ENCODE measurements around the gene WIF1. TPM values are rescaled to one million over a fixed set of nuclear protein-coding genes. Genes with fewer than 3 reads are reported as not detected.

WIF1 gene
- total RNA-seq, 4 donors from 2014 or later, result not detected

GRCh38 chr12:65122703-65123102 lies 1.6 kb upstream of the WIF1 start:
- no peak overlapping the region for H3K4me3 ChIP-seq
- intact Hi-C loops (cut with DNase I; ENCODE audit: low total_unique reads), result no loop called here

GRCh38 chr12:65121956-65122469 lies 908 bp upstream of the WIF1 start:
- 94% methylated on average over 34 of the region's 34 CpGs; no CpG with 5 or more reads in 1 of the 2 donors for WGBS, 2 donors (ENCODE audit: low coverage in 1 of 2)
- Histone ChIP-seq H3K27ac (no peak overlapping the region), H3K4me1 (peaks cover 3 to 16% (median 7%) of the 10 kb centered on the region in 4 donors), H3K27me3 (peaks cover 91% of the 10 kb centered on the region), H3K9me3 (no peaks in the 10 kb centered on the region), H3K4me3 (no peak overlapping the region), H3K36me3 (no peaks in the 10 kb centered on the region)
- in situ Hi-C loops (cut with MboI; ENCODE audit: low pct_ligation_motif_present in 1 of 4, low pct_unique_long_range_greater_than_20kb in 1 of 4, low sequenced_read_pairs in 3 of 4) (loop anchor here in 1 of 4 donors (25.0 kb wide), 1 partner anchor 310 kb away; the partner anchor contains the start of gene TBC1D30), intact Hi-C loops (cut with DNase I; ENCODE audit: low total_unique reads) (no loop called here)
- TF ChIP-seq POLR2AphosphoS5 (IDR thresholded peaks at IDR 0.05) (no peak), CTCF (IDR thresholded peaks at IDR 0.05) (no peak), EP300 (IDR thresholded peaks at IDR 0.05; ENCODE audit: low read depth) (no peak), POLR2A (IDR thresholded peaks at IDR 0.05) (no peak)
- DNase-seq, result no peak

More at GRCh38 chr12:65122703-65123102, 1.6 kb upstream of the WIF1 start:
- H3K9me3 ChIP-seq, result no peaks in the 10 kb centered on the region
- peaks cover 3 to 16% (median 7%) of the 10 kb centered on the region in 4 donors for H3K4me1 ChIP-seq
- in situ Hi-C loops (cut with MboI; ENCODE audit: low pct_ligation_motif_present in 1 of 4, low pct_unique_long_range_greater_than_20kb in 1 of 4, low sequenced_read_pairs in 3 of 4), result loop anchor here in 1 of 4 donors (25.0 kb wide), 1 partner anchor 310 kb away; the partner anchor contains the start of gene TBC1D30
- H3K27me3 ChIP-seq, result peaks cover 88% of the 10 kb centered on the region
- TF ChIP-seq CTCF (IDR thresholded peaks at IDR 0.05), result no peak
- TF ChIP-seq EP300 (IDR thresholded peaks at IDR 0.05; ENCODE audit: low read depth), result no peak
- TF ChIP-seq POLR2AphosphoS5 (IDR thresholded peaks at IDR 0.05), result no peak
- TF ChIP-seq POLR2A (IDR thresholded peaks at IDR 0.05), result no peak
- no peak overlapping the region for H3K27ac ChIP-seq
- no peak for DNase-seq
- H3K36me3 ChIP-seq, result no peaks in the 10 kb centered on the region
- WGBS, 2 donors (ENCODE audit: low coverage in 1 of 2), result 40 to 52% methylated on average over 4 to 5 of the region's 5 CpGs

GRCh38 chr12:65119063-65119462 lies 2.0 kb downstream of the WIF1 start:
- H3K27me3 ChIP-seq, result peaks cover 67% of the 10 kb centered on the region
- in situ Hi-C loops (cut with MboI; ENCODE audit: low pct_ligation_motif_present in 1 of 4, low pct_unique_long_range_greater_than_20kb in 1 of 4, low sequenced_read_pairs in 3 of 4), result loop anchor here (10.0 to 25.0 kb wide), 2 partner anchors 224 to 307 kb away; partner anchors contain the start of gene TBC1D30 (in 1 of the 4)
- peaks cover 3 to 16% (median 7%) of the 10 kb centered on the region in 4 donors for H3K4me1 ChIP-seq
- no peaks in the 10 kb centered on the region for H3K9me3 ChIP-seq
- H3K27ac ChIP-seq, result no peak overlapping the region
- intact Hi-C loops (cut with DNase I; ENCODE audit: low total_unique reads), result no loop called here
- WGBS, 2 donors (ENCODE audit: low coverage in 1 of 2), result 82 to 86% methylated on average over 3 of the region's 3 CpGs
- H3K4me3 ChIP-seq, result no peak overlapping the region
- DNase-seq, result no peak
- no peaks in the 10 kb centered on the region for H3K36me3 ChIP-seq
- TF ChIP-seq POLR2A (IDR thresholded peaks at IDR 0.05) (no peak), EP300 (IDR thresholded peaks at IDR 0.05; ENCODE audit: low read depth) (no peak), CTCF (IDR thresholded peaks at IDR 0.05) (no peak), POLR2AphosphoS5 (IDR thresholded peaks at IDR 0.05) (no peak)

GRCh38 chr12:65113621-65114035 lies 7.5 kb downstream of the WIF1 start:
- TF ChIP-seq POLR2A (IDR thresholded peaks at IDR 0.05) (no peak), CTCF (IDR thresholded peaks at IDR 0.05) (no peak), POLR2AphosphoS5 (IDR thresholded peaks at IDR 0.05) (no peak), EP300 (IDR thresholded peaks at IDR 0.05; ENCODE audit: low read depth) (no peak)
- Histone ChIP-seq H3K9me3 (no peaks in the 10 kb centered on the region), H3K27me3 (peaks cover 12% of the 10 kb centered on the region), H3K4me3 (no peak overlapping the region), H3K27ac (no peak overlapping the region), H3K36me3 (no peaks in the 10 kb centered on the region), H3K4me1 (no peaks in the 10 kb centered on the region)
- WGBS, 2 donors (ENCODE audit: low coverage in 1 of 2), result 4 to 17% methylated on average over 1 of the region's 1 CpG
- DNase-seq, result no peak
- in situ Hi-C loops (cut with MboI; ENCODE audit: low pct_ligation_motif_present in 1 of 4, low pct_unique_long_range_greater_than_20kb in 1 of 4, low sequenced_read_pairs in 3 of 4), result loop anchor here (10.0 to 25.0 kb wide), 2 partner anchors 219 to 301 kb away; partner anchors contain the start of gene TBC1D30 (in 1 of the 4)
- intact Hi-C loops (cut with DNase I; ENCODE audit: low total_unique reads), result no loop called here
